Karpas-422 (cell line): ENCODE measurements around the gene TK1. TPM values are rescaled to one million over a fixed set of nuclear protein-coding genes. Genes with fewer than 3 reads are reported as not detected.
"Not testable (repeated sequence)": the region's sequence is repeated elsewhere in the genome, so short reads cannot be mapped to it uniquely, and the experiment has no call there.

ENCODE experiments used
- DNase-seq: peaks from one replicate; pipeline ENCODE4 v3.0.0-alpha.2; 2015
- H2AFZ ChIP-seq: fragments of 200-600 bp; sonication (generic); 2 replicates; pipeline ENCODE4 v1.6.1; 2014; ENCODE audit warnings: antibody characterized with exemption, low read length, mixed read lengths
- H3K27ac ChIP-seq: fragments of 200-600 bp; sonication (generic); 2 replicates; pipeline ENCODE4 v1.5.1; 2014; ENCODE audit warnings: mild to moderate bottlenecking, low read length, moderate library complexity
- H3K27me3 ChIP-seq: fragments of 200-600 bp; sonication (generic); 2 replicates; pipeline ENCODE4 v1.6.1; 2014; ENCODE audit warnings: low read length, mixed read lengths
- H3K36me3 ChIP-seq: fragments of 200-600 bp; sonication (generic); 2 replicates; pipeline ENCODE4 v1.6.1; 2014; ENCODE audit warnings: low read length, mixed read lengths; ENCODE audit not compliant: insufficient read depth
- H3K4me1 ChIP-seq: fragments of 200-600 bp; sonication (generic); 2 replicates; pipeline ENCODE4 v1.6.1; 2014; ENCODE audit warnings: mild to moderate bottlenecking, low read length, mixed read lengths
- H3K4me2 ChIP-seq: fragments of 200-600 bp; sonication (generic); 2 replicates; pipeline ENCODE4 v1.6.1; 2014; ENCODE audit warnings: low read length, low read depth, mild to moderate bottlenecking; ENCODE audit not compliant: poor library complexity, severe bottlenecking
- H3K4me3 ChIP-seq: fragments of 200-600 bp; sonication (generic); 2 replicates; pipeline ENCODE4 v1.5.1; 2014; ENCODE audit warnings: mild to moderate bottlenecking, antibody characterized with exemption, low read length, mixed read lengths
- H3K79me2 ChIP-seq: fragments of 200-600 bp; sonication (generic); 2 replicates; pipeline ENCODE4 v1.6.1; 2014; ENCODE audit warnings: mild to moderate bottlenecking, low read length, mixed read lengths
- H3K9ac ChIP-seq: fragments of 200-600 bp; sonication (generic); 2 replicates; pipeline ENCODE4 v1.6.0; 2014; ENCODE audit warnings: low read length
- H3K9me2 ChIP-seq: fragments of 200-600 bp; sonication (generic), shearing (Covaris generic); replicated peaks from 2 replicates; pipeline ENCODE4 v1.6.0; 2014; ENCODE audit warnings: mild to moderate bottlenecking, low read length, moderate library complexity; ENCODE audit not compliant: insufficient read depth
- H3K9me3 ChIP-seq: fragments of 300-700, 200-600 bp; sonication (generic); 2 replicates; pipeline ENCODE4 v1.6.1; 2014; ENCODE audit warnings: low read length, mixed read lengths
- H4K20me1 ChIP-seq: fragments of 200-600 bp; sonication (generic); 2 replicates; pipeline ENCODE4 v1.6.1; 2014; ENCODE audit warnings: mild to moderate bottlenecking, antibody characterized with exemption, low read length, low read depth; ENCODE audit not compliant: insufficient read depth
- total RNA-seq: library from RNA; depleted of rRNA; stranded (reverse); fragments of >200 nt; shearing (Covaris generic); gene quantifications from 2 replicates; pipeline ENCODE4 v1.2.3, GENCODE V29; 2014; ENCODE audit warnings: low replicate concordance

Gene TK1
- total RNA-seq, 1 experiment from 2014 or later, result 22.7 TPM

- H3K27me3 ChIP-seq, result no peaks in the 10 kb centered on the region
- H3K9me2 ChIP-seq, result no peaks in the 10 kb centered on the region
- no peaks in the 10 kb centered on the region for H3K9me3 ChIP-seq
- H3K79me2 ChIP-seq, result no peaks in the 10 kb centered on the region
- peak; percentile 91 for DNase-seq
- H3K4me2 ChIP-seq, result no peak overlapping the region
- H3K27ac ChIP-seq, result no peak overlapping the region
- H2AFZ ChIP-seq, result no peak overlapping the region
- H3K36me3 ChIP-seq, result no peaks in the 10 kb centered on the region; the same call in 1 of the 2 replicates
- H4K20me1 ChIP-seq, result peaks cover 3% of the 10 kb centered on the region; the same call in 1 of the 2 replicates
- H3K4me1 ChIP-seq, result peaks cover 34% of the 10 kb centered on the region
- H3K9ac ChIP-seq, result no peak overlapping the region
- no peak overlapping the region for H3K4me3 ChIP-seq
Observed at GRCh38 chr17:78176548-78177025, 10.3 kb downstream of the TK1 start.

- Histone ChIP-seq H3K9ac (no peak overlapping the region), H3K4me1 (peaks cover 34% of the 10 kb centered on the region), H3K27ac (no peak overlapping the region)
Observed at GRCh38 chr17:78175643-78175981, 11.2 kb downstream of the TK1 start.

GRCh38 chr17:78174870-78175642 lies 11.8 kb downstream of the TK1 start:
- peaks cover 34% of the 10 kb centered on the region for H3K4me1 ChIP-seq
- no peak overlapping the region for H2AFZ ChIP-seq
- H3K4me2 ChIP-seq, result no peak overlapping the region
- H3K36me3 ChIP-seq, result no peaks in the 10 kb centered on the region; the same call in 1 of the 2 replicates
- H3K9me2 ChIP-seq, result no peaks in the 10 kb centered on the region
- no peaks in the 10 kb centered on the region for H3K79me2 ChIP-seq
- H3K27ac ChIP-seq, result no peak overlapping the region
- no peak overlapping the region for H3K4me3 ChIP-seq
- H3K9me3 ChIP-seq, result no peaks in the 10 kb centered on the region
- H3K27me3 ChIP-seq, result no peaks in the 10 kb centered on the region
- no peak overlapping the region for H3K9ac ChIP-seq
- DNase-seq, result no peak
- peaks cover 4% of the 10 kb centered on the region for H4K20me1 ChIP-seq

More at GRCh38 chr17:78175643-78175981, 11.2 kb downstream of the TK1 start:
- Histone ChIP-seq H3K36me3 (no peaks in the 10 kb centered on the region; the same call in 1 of the 2 replicates), H4K20me1 (peaks cover 3% of the 10 kb centered on the region), H2AFZ (no peak overlapping the region), H3K9me2 (no peaks in the 10 kb centered on the region), H3K4me3 (no peak overlapping the region), H3K79me2 (no peaks in the 10 kb centered on the region), H3K9me3 (no peaks in the 10 kb centered on the region), H3K4me2 (no peak overlapping the region), H3K27me3 (no peaks in the 10 kb centered on the region)
- no peak for DNase-seq

GRCh38 chr17:78174346-78174869 lies 12.4 kb downstream of the TK1 start:
- Histone ChIP-seq H3K9me2 (no peaks in the 10 kb centered on the region), H3K79me2 (no peaks in the 10 kb centered on the region), H3K4me1 (peaks cover 39% of the 10 kb centered on the region), H3K27me3 (no peaks in the 10 kb centered on the region; the same call in 1 of the 2 replicates), H3K9me3 (no peaks in the 10 kb centered on the region), H2AFZ (no peak overlapping the region), H3K36me3 (no peaks in the 10 kb centered on the region; the same call in 1 of the 2 replicates), H3K9ac (no peak overlapping the region), H4K20me1 (peaks cover 10% of the 10 kb centered on the region), H3K4me2 (no peak overlapping the region), H3K27ac (no peak overlapping the region), H3K4me3 (no peak overlapping the region)
- no peak for DNase-seq

GRCh38 chr17:78173097-78173715 lies 13.6 kb downstream of the TK1 start:
- Histone ChIP-seq H3K36me3 (no peaks in the 10 kb centered on the region; the same call in 1 of the 2 replicates), H3K4me1 (peaks cover 47% of the 10 kb centered on the region), H3K27me3 (peaks cover 3% of the 10 kb centered on the region; the same call in 1 of the 2 replicates), H4K20me1 (peaks cover 17% of the 10 kb centered on the region), H3K9me3 (no peaks in the 10 kb centered on the region), H2AFZ (no peak overlapping the region), H3K9me2 (no peaks in the 10 kb centered on the region), H3K4me3 (no peak overlapping the region), H3K79me2 (no peaks in the 10 kb centered on the region), H3K27ac (no peak overlapping the region), H3K4me2 (peak overlapping the region; percentile 53), H3K9ac (peak overlapping the region; percentile 31; the same call in 1 of the 2 replicates)
- no peak for DNase-seq

- DNase-seq, result peak; percentile 71
- Histone ChIP-seq H3K4me3 (peak overlapping the region; percentile 4; the same call in 1 of the 2 replicates), H3K9me2 (no peaks in the 10 kb centered on the region), H3K4me2 (peak overlapping the region; percentile 53), H3K27me3 (peaks cover 3% of the 10 kb centered on the region; the same call in 1 of the 2 replicates), H3K36me3 (no peaks in the 10 kb centered on the region; the same call in 1 of the 2 replicates), H3K9ac (peak overlapping the region; percentile 31), H3K79me2 (no peaks in the 10 kb centered on the region), H2AFZ (no peak overlapping the region), H3K9me3 (no peaks in the 10 kb centered on the region), H4K20me1 (peaks cover 17% of the 10 kb centered on the region), H3K27ac (no peak overlapping the region), H3K4me1 (peaks cover 51% of the 10 kb centered on the region)
Observed at GRCh38 chr17:78172249-78173051, 14.4 kb downstream of the TK1 start.

GRCh38 chr17:78171591-78172248 lies 15.1 kb downstream of the TK1 start:
- not testable (repeated sequence) for H3K4me2 ChIP-seq, DNase-seq, H3K9me2 ChIP-seq, H3K9ac ChIP-seq, H3K79me2 ChIP-seq, H2AFZ ChIP-seq, H3K27me3 ChIP-seq, H3K27ac ChIP-seq, H3K36me3 ChIP-seq, H3K9me3 ChIP-seq
- Histone ChIP-seq H4K20me1 (peaks cover 17% of the 10 kb centered on the region), H3K4me3 (peak overlapping the region; percentile 4; the same call in 1 of the 2 replicates), H3K4me1 (peaks cover 48% of the 10 kb centered on the region)
